22Rv1 (cell line): ENCODE data around the gene CCDC102B.

Experiments
- CTCF ChIP-seq: fragments of 450-650 bp; IDR thresholded peaks from 2 replicates; pipeline ENCODE4 v1.5.1; 2017; ENCODE audit warnings: mild to moderate bottlenecking
- ZFX ChIP-seq: fragments of 450-650 bp; IDR thresholded peaks from 2 replicates; pipeline ENCODE4 v1.6.1; 2017; ENCODE audit warnings: antibody characterized with exemption, borderline replicate concordance

GRCh38 chr18:68983126-68983525, 185.2 kb downstream of the CCDC102B start:
- TF ChIP-seq CTCF (no peak), ZFX (no peak)
